ENCODE results near the gene ZNF41.
A peak's percentile ranks its signal among the peaks of the same experiment; 100 is the strongest.

ZNF41 gene

GRCh38 chrX:47475476-47475875 lies 7.5 kb downstream of the ZNF41 start:
- H3K4me3 ChIP-seq (ENCODE audit: low read length), result no peak overlapping the region
- no peak for TF ChIP-seq ZNF274 (IDR thresholded peaks at IDR 0.05; ENCODE audit: low read depth, low read length)

- TF ChIP-seq ZNF274 (IDR thresholded peaks at IDR 0.05; ENCODE audit: low read depth, low read length), result no peak
- no peak overlapping the region for H3K4me3 ChIP-seq (ENCODE audit: low read length)
Measured at GRCh38 chrX:47467106-47467505, 15.9 kb downstream of the ZNF41 start.

- no peak overlapping the region for H3K4me3 ChIP-seq (ENCODE audit: low read length)
- TF ChIP-seq ZNF274 (IDR thresholded peaks at IDR 0.05; ENCODE audit: low read depth, low read length), result no peak
Measured at GRCh38 chrX:47460561-47460960, 22.5 kb downstream of the ZNF41 start.

- TF ChIP-seq ZNF274 (IDR thresholded peaks at IDR 0.05; ENCODE audit: low read depth, low read length), result no peak
- H3K4me3 ChIP-seq (ENCODE audit: low read length), result no peak overlapping the region
Measured at GRCh38 chrX:47458528-47458927, 24.5 kb downstream of the ZNF41 start.

GRCh38 chrX:47456080-47456479 lies 26.9 kb downstream of the ZNF41 start:
- TF ChIP-seq ZNF274 (IDR thresholded peaks at IDR 0.05; ENCODE audit: low read depth, low read length), result no peak
- no peak overlapping the region for H3K4me3 ChIP-seq (ENCODE audit: low read length)

DNA sequence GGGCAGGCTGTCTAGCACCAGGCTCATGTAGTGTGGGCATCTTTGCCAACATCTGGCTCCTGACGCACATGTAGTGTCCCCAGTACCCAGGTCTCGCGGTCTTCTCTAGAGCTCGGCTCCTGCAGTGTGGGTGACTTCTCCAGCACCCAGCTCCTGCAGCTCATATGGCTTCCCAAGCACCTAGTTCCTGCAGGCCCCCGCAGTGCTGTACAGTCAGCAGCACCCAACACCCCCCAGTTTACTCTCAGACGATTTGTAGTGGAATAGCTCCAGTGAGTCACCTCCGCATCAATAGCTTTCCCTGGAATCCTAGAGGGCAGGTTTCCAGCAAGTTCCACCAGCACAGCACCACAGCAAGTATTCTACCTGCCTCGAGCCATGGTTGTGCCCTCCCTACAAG lies 30.9 kb downstream of the ZNF41 start:
- no peak overlapping the region for H3K4me3 ChIP-seq (ENCODE audit: low read length)
- no peak for TF ChIP-seq ZNF274 (IDR thresholded peaks at IDR 0.05; ENCODE audit: low read depth, low read length)

GRCh38 chrX:47448165-47448806 lies 34.7 kb downstream of the ZNF41 start:
- TF ChIP-seq ZNF274 (IDR thresholded peaks at IDR 0.05; ENCODE audit: low read depth, low read length), result peak; percentile 66; the same call in 1 of the 2 replicates

GRCh38 chrX:47447607-47448006 lies 35.4 kb downstream of the ZNF41 start:
- H3K4me3 ChIP-seq (ENCODE audit: low read length), result no peak overlapping the region
- no peak for TF ChIP-seq ZNF274 (IDR thresholded peaks at IDR 0.05; ENCODE audit: low read depth, low read length)

More at GRCh38 chrX:47448165-47448806, 34.7 kb downstream of the ZNF41 start:
- H3K4me3 ChIP-seq (ENCODE audit: low read length), result no peak overlapping the region

DNA sequence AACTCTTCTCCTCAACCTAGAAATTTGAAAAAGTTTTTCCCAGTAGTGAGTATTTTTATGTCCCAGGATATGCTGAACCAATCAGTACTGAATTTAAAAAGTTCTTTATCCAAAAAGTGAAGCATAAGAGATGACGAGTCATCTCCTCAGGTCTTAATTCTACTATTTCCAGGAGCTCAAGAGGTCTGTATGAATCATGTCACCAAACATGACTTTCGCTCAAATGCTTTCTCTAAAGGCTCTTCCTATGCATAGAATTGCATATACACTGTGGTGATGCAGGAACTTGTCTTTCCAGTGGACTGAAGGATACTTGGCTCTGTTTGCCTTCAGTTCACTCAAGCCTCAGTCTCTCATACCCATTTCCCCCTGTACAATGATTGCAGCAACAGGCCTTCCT lies 36.1 kb downstream of the ZNF41 start:
- no peak for TF ChIP-seq ZNF274 (IDR thresholded peaks at IDR 0.05; ENCODE audit: low read depth, low read length)
- H3K4me3 ChIP-seq (ENCODE audit: low read length), result no peak overlapping the region

DNA sequence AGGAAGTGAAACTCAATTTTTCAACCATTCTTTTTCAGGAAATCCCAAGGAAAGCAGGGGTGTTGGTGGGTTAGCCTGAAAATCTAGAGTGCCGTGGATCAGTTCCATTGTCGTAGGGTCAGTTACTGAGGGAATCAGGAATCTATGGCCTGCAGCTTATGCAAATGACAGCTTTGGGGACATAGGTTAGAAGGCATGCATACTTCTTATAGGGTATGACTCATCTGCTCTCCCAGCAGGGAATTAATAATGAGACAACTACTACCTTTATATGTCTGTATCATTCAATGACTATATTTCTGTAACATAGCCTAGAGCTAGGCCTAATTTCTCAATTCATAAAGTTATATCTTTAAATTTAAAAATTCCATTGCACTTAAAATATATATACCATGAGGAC lies 36.6 kb downstream of the ZNF41 start:
- no peak for TF ChIP-seq ZNF274 (IDR thresholded peaks at IDR 0.05; ENCODE audit: low read depth, low read length)
- no peak overlapping the region for H3K4me3 ChIP-seq (ENCODE audit: low read length)

DNA sequence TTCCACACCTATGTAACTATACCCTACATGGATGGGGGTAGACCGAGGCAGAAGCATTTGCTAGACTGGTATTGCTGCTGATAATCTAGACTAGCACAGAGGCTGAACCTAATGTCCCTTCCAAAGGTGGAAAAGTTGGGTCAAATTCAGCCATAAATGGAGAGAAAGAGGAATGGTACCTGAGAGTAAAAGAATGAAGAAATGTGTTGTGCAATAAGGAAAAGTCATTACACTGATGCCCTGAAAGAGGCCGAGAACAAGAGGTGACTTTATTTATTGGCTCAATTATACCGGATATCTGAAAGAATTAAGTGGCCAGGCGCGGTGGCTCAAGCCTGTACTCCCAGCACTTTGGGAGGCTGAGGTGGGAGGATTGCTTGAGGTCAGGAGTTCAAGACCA lies 52.1 kb downstream of the ZNF41 start:
- H3K4me3 ChIP-seq (ENCODE audit: low read length), result no peak overlapping the region
- TF ChIP-seq ZNF274 (IDR thresholded peaks at IDR 0.05; ENCODE audit: low read depth, low read length), result no peak

GRCh38 chrX:47422444-47422843 lies 60.6 kb downstream of the ZNF41 start:
- no peak overlapping the region for H3K4me3 ChIP-seq (ENCODE audit: low read length)
- no peak for TF ChIP-seq ZNF274 (IDR thresholded peaks at IDR 0.05; ENCODE audit: low read depth, low read length)

DNA sequence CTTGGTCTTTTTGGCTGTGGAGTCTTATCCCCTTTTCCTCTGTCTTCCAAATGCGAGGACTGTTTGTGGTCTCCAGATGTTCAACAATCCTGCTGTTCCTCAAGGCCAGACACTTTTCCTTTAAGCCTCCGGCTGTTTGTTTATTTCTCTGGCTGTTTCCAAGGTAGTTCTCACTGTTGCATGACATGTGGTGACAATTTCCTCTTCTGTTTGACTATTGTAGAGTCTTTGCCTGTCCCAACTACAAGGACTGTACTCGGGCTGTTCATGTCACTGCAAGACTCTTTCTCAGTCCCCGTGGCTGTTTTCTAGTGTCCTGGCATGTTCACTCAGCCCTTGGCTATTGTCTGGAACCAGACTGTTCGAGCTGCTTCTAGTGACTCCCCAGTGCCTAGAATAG lies 62.1 kb downstream of the ZNF41 start:
- H3K4me3 ChIP-seq (ENCODE audit: low read length), result no peak overlapping the region
- no peak for TF ChIP-seq ZNF274 (IDR thresholded peaks at IDR 0.05; ENCODE audit: low read depth, low read length)

DNA sequence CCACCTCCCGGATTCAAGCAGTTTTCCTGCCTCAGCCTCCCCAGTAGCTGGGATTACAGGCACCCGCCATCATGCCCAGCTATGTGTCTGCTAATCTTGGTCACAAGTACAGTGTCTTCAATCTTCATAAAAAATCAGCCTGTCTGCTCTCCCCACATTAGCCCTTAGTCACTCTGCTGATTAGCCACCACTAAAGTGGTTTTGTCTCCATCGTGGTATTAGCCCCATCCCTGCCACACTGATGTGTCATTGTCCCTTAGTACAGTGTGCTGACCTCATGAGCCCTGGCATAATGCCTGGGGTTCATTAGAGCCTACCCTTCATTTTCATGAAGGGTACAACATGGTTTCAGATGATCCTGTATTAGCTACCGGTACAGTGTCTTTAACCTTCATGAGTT lies 62.8 kb downstream of the ZNF41 start:
- H3K4me3 ChIP-seq (ENCODE audit: low read length), result no peak overlapping the region
- TF ChIP-seq ZNF274 (IDR thresholded peaks at IDR 0.05; ENCODE audit: low read depth, low read length), result no peak

- peak; percentile 93 for TF ChIP-seq ZNF274 (IDR thresholded peaks at IDR 0.05; ENCODE audit: low read depth, low read length)
- no peak overlapping the region for H3K4me3 ChIP-seq (ENCODE audit: low read length)
Measured at GRCh38 chrX:47413179-47413594, 69.8 kb downstream of the ZNF41 start.
